Body of pancreas (tissue), 4 donors: Measurements from ENCODE around the gene SPATA17.

ENCODE experiments used
- POLR2A ChIP-seq, 3 donors: fragments of 450-650 bp; IDR thresholded peaks; one replicate each; pipeline ENCODE4 v1.6.1; 2016; ENCODE audit warnings: antibody characterized with exemption in 3 of 3, mild to moderate bottlenecking in 2 of 3
- TF ChIP-seq, protein P1 (sequence below), 7 experiments: fragments of 450-650 bp in 4 of 7; fragments of 200-600 bp in 3 of 7; sonication (generic) in 3 of 7; IDR thresholded peaks; one replicate each; pipeline ENCODE4 v1.5.1; 2016 to 2019; ENCODE audit warnings: antibody characterized with exemption in 7 of 7

DNA sequence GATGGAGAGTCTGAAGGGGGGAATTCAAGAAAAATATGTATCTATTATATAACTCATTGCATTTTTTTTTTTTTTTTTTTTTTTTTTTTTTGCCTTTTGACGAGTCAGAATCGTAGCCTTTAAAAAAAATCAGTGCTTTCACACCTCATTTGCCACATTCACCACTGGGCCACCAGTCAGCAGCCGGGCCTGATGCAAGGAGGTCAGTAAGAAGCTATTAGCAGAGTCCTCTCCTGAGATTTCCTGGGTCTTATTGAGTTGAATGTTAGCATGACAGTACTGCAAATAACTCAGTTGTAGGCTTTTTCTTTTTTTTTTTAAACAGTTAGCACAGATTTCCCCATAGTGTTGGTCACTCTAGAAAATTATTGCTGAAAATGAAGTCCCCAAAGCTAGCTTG is 139.8 kb downstream of the SPATA17 start:
- TF ChIP-seq, protein P1, sequence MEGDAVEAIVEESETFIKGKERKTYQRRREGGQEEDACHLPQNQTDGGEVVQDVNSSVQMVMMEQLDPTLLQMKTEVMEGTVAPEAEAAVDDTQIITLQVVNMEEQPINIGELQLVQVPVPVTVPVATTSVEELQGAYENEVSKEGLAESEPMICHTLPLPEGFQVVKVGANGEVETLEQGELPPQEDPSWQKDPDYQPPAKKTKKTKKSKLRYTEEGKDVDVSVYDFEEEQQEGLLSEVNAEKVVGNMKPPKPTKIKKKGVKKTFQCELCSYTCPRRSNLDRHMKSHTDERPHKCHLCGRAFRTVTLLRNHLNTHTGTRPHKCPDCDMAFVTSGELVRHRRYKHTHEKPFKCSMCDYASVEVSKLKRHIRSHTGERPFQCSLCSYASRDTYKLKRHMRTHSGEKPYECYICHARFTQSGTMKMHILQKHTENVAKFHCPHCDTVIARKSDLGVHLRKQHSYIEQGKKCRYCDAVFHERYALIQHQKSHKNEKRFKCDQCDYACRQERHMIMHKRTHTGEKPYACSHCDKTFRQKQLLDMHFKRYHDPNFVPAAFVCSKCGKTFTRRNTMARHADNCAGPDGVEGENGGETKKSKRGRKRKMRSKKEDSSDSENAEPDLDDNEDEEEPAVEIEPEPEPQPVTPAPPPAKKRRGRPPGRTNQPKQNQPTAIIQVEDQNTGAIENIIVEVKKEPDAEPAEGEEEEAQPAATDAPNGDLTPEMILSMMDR (IDR thresholded peaks at IDR 0.05): no peak
- no peak for TF ChIP-seq POLR2A (IDR thresholded peaks at IDR 0.05)
